Activated B cell treated with CpG ODN at 0.5 μM for 24 hours (primary cell): ENCODE data around the gene CALHM6. TPM values are rescaled to one million over a fixed set of nuclear protein-coding genes. Genes with fewer than 3 reads are reported as not detected.
A peak's percentile ranks its signal among the peaks of the same experiment; 100 is the strongest.

ENCODE experiments used
- ATAC-seq: fragments of 200-7000 bp; cut with Tn5 transposase; one replicate; pipeline ENCODE4 v1.10.0; 2021; ENCODE audit warnings: low read depth, mild to moderate bottlenecking, moderate library complexity
- CTCF ChIA-PET: fragments of 350-600 bp; sonication (Branson Sonifier 250); formaldehyde crosslinking; loops from one replicate; lab custom pipeline; 2021; ENCODE audit warnings: antibody characterized with exemption; lab: Charles Lee
- POLR2A ChIA-PET: fragments of 350-600 bp; sonication (Branson Sonifier 250); formaldehyde crosslinking; loops from one replicate; lab custom pipeline; 2021; ENCODE audit warnings: antibody characterized with exemption; lab: Charles Lee
- DNase-seq: peaks from one replicate; pipeline ENCODE4 v3.0.0; 2022
- H3K27ac Mint-ChIP-seq: one replicate; pipeline ENCODE4 v1.8.0; 2020; ENCODE audit warnings: mixed read lengths
- H3K27me3 Mint-ChIP-seq: one replicate; pipeline ENCODE4 v1.8.0; 2021; ENCODE audit warnings: mixed read lengths
- H3K36me3 Mint-ChIP-seq: one replicate; pipeline ENCODE4 v1.8.0; 2021; ENCODE audit warnings: low read depth, mixed read lengths
- H3K4me1 Mint-ChIP-seq: one replicate; pipeline ENCODE4 v1.8.0; 2021; ENCODE audit warnings: mixed read lengths
- H3K4me3 Mint-ChIP-seq: one replicate; pipeline ENCODE4 v1.8.0; 2020; ENCODE audit warnings: mild to moderate bottlenecking, mixed read lengths
- H3K9me3 Mint-ChIP-seq: one replicate; pipeline ENCODE4 v1.8.0; 2020; ENCODE audit warnings: mixed read lengths
- CTCF ChIP-seq: fragments of 200-600 bp; IDR thresholded peaks from one replicate; pipeline ENCODE4 v1.8.0; 2022; ENCODE audit warnings: antibody characterized with exemption, mild to moderate bottlenecking
- intact Hi-C: fragments of 100-400 bp; cut with micrococcal nuclease; formaldehyde crosslinking; loops from one replicate; pipeline ENCODE4 v1.15.1; 2024
- total RNA-seq: library from RNA; stranded (reverse); gene quantifications from 2 replicates; pipeline ENCODE4 v1.2.3, GENCODE V29; 2022

Gene CALHM6
- total RNA-seq, 1 donor from 2014 or later, result 15.0 TPM

- intact Hi-C loops, result no loop called here
- Mint-ChIP-seq H3K27me3 (no peaks in the 10 kb centered on the region), H3K36me3 (no peaks in the 10 kb centered on the region), H3K4me1 (peaks cover 8% of the 10 kb centered on the region), H3K9me3 (no peaks in the 10 kb centered on the region), H3K4me3 (no peak overlapping the region), H3K27ac (no peak overlapping the region)
- no peak for ATAC-seq
- TF ChIP-seq CTCF, result no peak
- POLR2A ChIA-PET, result no interaction called here
- CTCF ChIA-PET, result no interaction called here
- no peak for DNase-seq
Measured at GRCh38 chr6:116437656-116438055, 23.5 kb upstream of the CALHM6 start.

GRCh38 chr6:116438590-116439448 lies 22.4 kb upstream of the CALHM6 start:
- intact Hi-C loops, result no loop called here
- H3K27me3 Mint-ChIP-seq, result no peaks in the 10 kb centered on the region
- no peak for DNase-seq
- no peak overlapping the region for H3K27ac Mint-ChIP-seq
- no peaks in the 10 kb centered on the region for H3K36me3 Mint-ChIP-seq
- ATAC-seq, result no peak
- peaks cover 8% of the 10 kb centered on the region for H3K4me1 Mint-ChIP-seq
- TF ChIP-seq CTCF, result no peak
- no peaks in the 10 kb centered on the region for H3K9me3 Mint-ChIP-seq
- ChIA-PET CTCF (no interaction called here), POLR2A (no interaction called here)
- no peak overlapping the region for H3K4me3 Mint-ChIP-seq

- POLR2A ChIA-PET, result interaction anchor here (1.0 kb wide), 1 partner anchor 152 kb away, joined by 4 read pairs; no protein-coding TSS in a partner anchor
- Mint-ChIP-seq H3K4me3 (no peak overlapping the region), H3K27me3 (no peaks in the 10 kb centered on the region), H3K27ac (no peak overlapping the region), H3K36me3 (no peaks in the 10 kb centered on the region), H3K9me3 (no peaks in the 10 kb centered on the region), H3K4me1 (peaks cover 14% of the 10 kb centered on the region)
- ATAC-seq (no peak), DNase-seq (no peak)
- CTCF ChIA-PET, result interaction anchor here (0.7 kb wide), 1 partner anchor 152 kb away, joined by 5 read pairs; no protein-coding TSS in a partner anchor
- intact Hi-C loops, result loop anchor here (5.0 kb wide), 1 partner anchor 32 kb away; no protein-coding TSS in a partner anchor
- no peak for TF ChIP-seq CTCF
Measured at GRCh38 chr6:116439522-116440051, 21.6 kb upstream of the CALHM6 start.

GRCh38 chr6:116443105-116443504 lies 18.1 kb upstream of the CALHM6 start:
- DNase-seq (no peak), ATAC-seq (no peak)
- ChIA-PET POLR2A (no interaction called here), CTCF (interaction anchor here (0.9 to 5.2 kb wide), 6 partner anchors 22 to 155 kb away, joined by 3 to 33 read pairs (median 4); no protein-coding TSS in a partner anchor)
- H3K9me3 Mint-ChIP-seq, result no peaks in the 10 kb centered on the region
- no peaks in the 10 kb centered on the region for H3K27me3 Mint-ChIP-seq
- no peak for TF ChIP-seq CTCF
- intact Hi-C loops, result loop anchor here (2.0 to 5.0 kb wide), 2 partner anchors 22 to 36 kb away; no protein-coding TSS in a partner anchor
- H3K27ac Mint-ChIP-seq, result no peak overlapping the region
- no peaks in the 10 kb centered on the region for H3K36me3 Mint-ChIP-seq
- no peak overlapping the region for H3K4me3 Mint-ChIP-seq
- peaks cover 30% of the 10 kb centered on the region for H3K4me1 Mint-ChIP-seq

GRCh38 chr6:116444092-116444491 lies 17.1 kb upstream of the CALHM6 start:
- peaks cover 26% of the 10 kb centered on the region for H3K4me1 Mint-ChIP-seq
- no peaks in the 10 kb centered on the region for H3K36me3 Mint-ChIP-seq
- intact Hi-C loops, result loop anchor here (1.0 to 5.0 kb wide), 6 partner anchors 19 to 157 kb away; partner anchors contain the start of gene DSE
- ATAC-seq, result peak; percentile 78
- H3K27ac Mint-ChIP-seq, result no peak overlapping the region
- CTCF ChIA-PET, result interaction anchor here (0.8 to 5.2 kb wide), 13 partner anchors 17 to 226 kb away, joined by 3 to 33 read pairs (median 4); partner anchors contain the start of gene CALHM6
- H3K27me3 Mint-ChIP-seq, result no peaks in the 10 kb centered on the region
- H3K4me3 Mint-ChIP-seq, result no peak overlapping the region
- no peak for DNase-seq
- POLR2A ChIA-PET, result no interaction called here
- TF ChIP-seq CTCF, result no peak
- no peaks in the 10 kb centered on the region for H3K9me3 Mint-ChIP-seq
